DND-41 (cell line): ENCODE results near the gene CDKN2B-AS1.

Experiments
- ATAC-seq: fragments of 200-7000 bp; cut with Tn5 transposase; 3 replicates; pipeline ENCODE4 v1.9.1; 2021; ENCODE audit warnings: low read depth; ENCODE audit not compliant: insufficient read depth
- DNase-seq: peaks from one replicate; pipeline ENCODE4 v3.0.0-alpha.2; 2020
- H2AFZ ChIP-seq: 2 replicates; pipeline ENCODE4 v1.6.0; 2012; ENCODE audit warnings: low read depth, low read length
- H3K27ac ChIP-seq: 2 replicates; pipeline ENCODE4 v1.5.1; 2012; ENCODE audit warnings: low read length, inconsistent platforms
- H3K27me3 ChIP-seq: fragments of 200-600 bp; sonication (generic); 2 replicates; pipeline ENCODE4 v1.6.0; 2012; ENCODE audit warnings: low read length, mild to moderate bottlenecking, inconsistent platforms; ENCODE audit not compliant: insufficient read depth, poor library complexity
- H3K36me3 ChIP-seq: 2 replicates; pipeline ENCODE4 v1.5.1; 2012; ENCODE audit warnings: low read length, inconsistent platforms; ENCODE audit not compliant: insufficient read depth
- H3K4me1 ChIP-seq: 2 replicates; pipeline ENCODE4 v1.5.1; 2012; ENCODE audit warnings: mild to moderate bottlenecking, low read length; ENCODE audit not compliant: insufficient read depth
- H3K4me2 ChIP-seq: 2 replicates; pipeline ENCODE4 v1.6.0; 2012; ENCODE audit warnings: mild to moderate bottlenecking, moderate library complexity, low read length, inconsistent platforms; ENCODE audit not compliant: insufficient read depth
- H3K4me3 ChIP-seq, 2 experiments: fragments of 200-600 bp in 1 of 2; shearing (Covaris generic) in 1 of 2; 2 replicates each; pipeline ENCODE4 v1.5.1; 2012 to 2016; ENCODE audit warnings: inconsistent platforms in 2 of 2, low read length in 2 of 2, mild to moderate bottlenecking in 2 of 2, low read depth in 1 of 2, moderate library complexity in 1 of 2
- H3K79me2 ChIP-seq: 2 replicates; pipeline ENCODE4 v1.6.0; 2012; ENCODE audit warnings: low read length, inconsistent platforms; ENCODE audit not compliant: insufficient read depth
- H3K9ac ChIP-seq: 2 replicates; pipeline ENCODE4 v1.6.0; 2012; ENCODE audit warnings: low read depth, mild to moderate bottlenecking, inconsistent platforms, low read length, moderate library complexity
- H3K9me3 ChIP-seq: 2 replicates; pipeline ENCODE4 v1.5.1; 2012; ENCODE audit warnings: low read length, moderate library complexity, mild to moderate bottlenecking, inconsistent platforms; ENCODE audit not compliant: insufficient read depth, severe bottlenecking
- H4K20me1 ChIP-seq: 2 replicates; pipeline ENCODE4 v1.6.0; 2012; ENCODE audit warnings: low read length; ENCODE audit not compliant: insufficient read depth
- CTCF ChIP-seq: IDR thresholded peaks from 2 replicates; pipeline ENCODE4 v1.5.1; 2012; ENCODE audit warnings: borderline replicate concordance, low read length, moderate library complexity, mild to moderate bottlenecking; ENCODE audit not compliant: poor library complexity, severe bottlenecking; ENCODE audit errors: extremely low read depth
- EZH2 ChIP-seq: IDR thresholded peaks from 3 replicates; pipeline ENCODE4 v1.6.1; 2012; ENCODE audit warnings: borderline replicate concordance, low read depth, mild to moderate bottlenecking, moderate library complexity, low read length, inconsistent platforms; ENCODE audit not compliant: severe bottlenecking

CDKN2B-AS1 gene

GRCh38 chr9:22030101-22030598, 35.6 kb downstream of the CDKN2B-AS1 start:
- DNase-seq, result no peak
- Histone ChIP-seq H2AFZ (no peak overlapping the region), H3K4me3 (no peak overlapping the region), H3K27ac (no peak overlapping the region), H3K9me3 (no peaks in the 10 kb centered on the region), H3K27me3 (no peaks in the 10 kb centered on the region), H4K20me1 (peaks cover 16% of the 10 kb centered on the region), H3K79me2 (peaks cover 52% of the 10 kb centered on the region), H3K4me2 (no peak overlapping the region), H3K9ac (no peak overlapping the region), H3K4me1 (peaks cover 17% of the 10 kb centered on the region), H3K36me3 (peaks cover 51% of the 10 kb centered on the region)
- no peak for ATAC-seq
- TF ChIP-seq CTCF, result no peak
- TF ChIP-seq EZH2, result no peak

GRCh38 chr9:22031655-22032411, 37.2 kb downstream of the CDKN2B-AS1 start:
- H3K36me3 ChIP-seq, result peaks cover 41% of the 10 kb centered on the region
- peaks cover under 1% of the 10 kb centered on the region; the same call in 1 of the 2 replicates for H4K20me1 ChIP-seq
- no peak overlapping the region for H2AFZ ChIP-seq
- peaks cover 32% of the 10 kb centered on the region for H3K4me1 ChIP-seq
- no peak overlapping the region for H3K27ac ChIP-seq
- no peaks in the 10 kb centered on the region for H3K27me3 ChIP-seq
- no peak for TF ChIP-seq EZH2
- TF ChIP-seq CTCF, result no peak
- H3K79me2 ChIP-seq, result peaks cover 35% of the 10 kb centered on the region
- DNase-seq (no peak), ATAC-seq (no peak)
- H3K9me3 ChIP-seq, result no peaks in the 10 kb centered on the region
- H3K4me2 ChIP-seq, result no peak overlapping the region
- no peak overlapping the region for H3K9ac ChIP-seq
- H3K4me3 ChIP-seq, result no peak overlapping the region

- Histone ChIP-seq H3K79me2 (peaks cover 24% of the 10 kb centered on the region), H4K20me1 (no peaks in the 10 kb centered on the region), H3K4me3 (no peak overlapping the region), H3K4me2 (no peak overlapping the region), H3K27ac (no peak overlapping the region), H3K9ac (no peak overlapping the region), H2AFZ (no peak overlapping the region), H3K27me3 (no peaks in the 10 kb centered on the region), H3K9me3 (no peaks in the 10 kb centered on the region), H3K4me1 (peaks cover 45% of the 10 kb centered on the region), H3K36me3 (peaks cover 41% of the 10 kb centered on the region)
- ATAC-seq (no peak), DNase-seq (no peak)
- TF ChIP-seq EZH2, result no peak
- TF ChIP-seq CTCF, result no peak
These were observed 38.5 kb downstream of the CDKN2B-AS1 start for GRCh38 chr9:22033012-22033630.
